ENCODE results near the gene NOTO. TPM values are rescaled to one million over a fixed set of nuclear protein-coding genes. Genes with fewer than 3 reads are reported as not detected.

The NOTO gene
- total RNA-seq, 2 donors from 2014 or later = not detected

DNA sequence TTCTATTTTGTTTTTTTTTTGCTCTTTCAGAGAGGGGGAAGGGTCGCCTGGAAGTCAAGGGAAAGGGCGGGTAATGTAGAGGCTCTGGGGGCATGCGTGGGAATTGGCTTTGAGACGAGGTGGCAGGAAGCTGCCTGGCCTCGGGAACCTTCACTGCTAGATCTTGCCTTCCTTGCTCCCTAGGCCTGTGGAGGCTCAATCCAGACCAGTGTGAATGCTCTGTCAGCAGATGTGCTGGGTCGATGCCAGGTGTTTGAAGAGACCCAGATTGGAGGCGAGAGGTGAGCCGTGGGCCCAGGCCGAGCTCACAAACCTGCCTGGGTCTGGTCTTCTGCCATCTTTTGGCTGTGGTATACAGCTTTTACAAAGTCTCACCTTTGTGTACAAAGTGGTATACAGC is 47.3 kb downstream of the NOTO start:
- Mint-ChIP-seq H3K4me3 (no peak overlapping the region), H3K27ac (peak overlapping the region; percentile 89), H3K9me3 (no peaks in the 10 kb centered on the region), H3K4me1 (ENCODE audit: low read depth) (peaks cover 8% of the 10 kb centered on the region), H3K27me3 (ENCODE audit: low read depth) (no peaks in the 10 kb centered on the region), H3K36me3 (ENCODE audit: insufficient read depth in 2 of 2) (peaks cover 21 to 32% of the 10 kb centered on the region in 2 donors)
- DNase-seq (no peak), ATAC-seq (replicated peaks in 1 of 2) (no peak)

DNA sequence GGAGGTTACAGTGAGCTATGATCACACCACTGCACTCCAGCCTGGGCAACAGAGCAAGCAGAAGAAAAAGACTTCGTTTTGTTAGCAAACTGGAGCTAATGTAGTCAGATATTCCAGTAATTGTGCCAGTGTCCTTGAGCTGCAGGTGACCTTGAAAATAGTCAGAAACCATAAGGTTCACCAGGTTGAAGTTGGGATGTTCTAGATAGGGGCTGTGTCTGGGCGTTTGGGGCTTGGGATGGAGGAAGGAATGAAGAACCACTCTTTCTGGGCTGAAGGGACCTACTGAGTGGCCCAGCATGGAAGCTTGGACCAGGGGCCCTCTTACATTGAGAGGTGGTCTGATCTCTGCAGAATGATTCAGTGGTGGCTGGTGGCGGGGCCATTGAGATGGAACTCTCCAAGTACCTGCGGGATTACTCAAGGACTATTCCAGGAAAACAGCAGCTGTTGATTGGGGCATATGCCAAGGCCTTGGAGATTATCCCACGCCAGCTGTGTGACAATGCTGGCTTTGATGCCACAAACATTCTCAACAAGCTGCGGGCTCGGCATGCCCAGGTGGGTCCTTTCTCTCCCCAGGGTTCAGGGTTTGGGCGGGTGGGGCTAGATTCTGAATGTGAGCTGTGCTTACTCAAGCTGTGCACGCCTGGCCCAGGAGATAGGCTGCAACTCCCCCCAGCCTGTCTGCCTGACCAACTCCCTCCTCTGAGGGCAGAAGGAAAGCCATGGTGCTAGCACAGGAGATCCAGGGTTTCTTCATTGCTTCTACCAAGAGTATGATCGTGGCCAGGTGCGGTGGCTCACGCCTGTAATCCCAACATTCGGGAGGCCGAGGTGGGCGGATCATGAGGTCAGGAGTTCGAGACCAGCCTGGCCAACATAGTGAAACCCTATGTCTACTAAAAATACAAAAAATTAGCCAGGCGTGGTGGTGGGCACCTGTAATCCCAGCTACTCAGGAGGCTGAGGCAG is 48.8 kb downstream of the NOTO start:
- ATAC-seq (replicated peaks in 1 of 2) (no peak), DNase-seq (no peak)
- H3K9me3 Mint-ChIP-seq = no peaks in the 10 kb centered on the region
- no peak overlapping the region for H3K4me3 Mint-ChIP-seq
- peaks cover 5% of the 10 kb centered on the region for H3K4me1 Mint-ChIP-seq (ENCODE audit: low read depth)
- H3K27me3 Mint-ChIP-seq (ENCODE audit: low read depth) = no peaks in the 10 kb centered on the region
- no peak overlapping the region for H3K27ac Mint-ChIP-seq
- H3K36me3 Mint-ChIP-seq (ENCODE audit: insufficient read depth in 2 of 2) = peaks cover 14 to 27% of the 10 kb centered on the region in 2 donors

DNA sequence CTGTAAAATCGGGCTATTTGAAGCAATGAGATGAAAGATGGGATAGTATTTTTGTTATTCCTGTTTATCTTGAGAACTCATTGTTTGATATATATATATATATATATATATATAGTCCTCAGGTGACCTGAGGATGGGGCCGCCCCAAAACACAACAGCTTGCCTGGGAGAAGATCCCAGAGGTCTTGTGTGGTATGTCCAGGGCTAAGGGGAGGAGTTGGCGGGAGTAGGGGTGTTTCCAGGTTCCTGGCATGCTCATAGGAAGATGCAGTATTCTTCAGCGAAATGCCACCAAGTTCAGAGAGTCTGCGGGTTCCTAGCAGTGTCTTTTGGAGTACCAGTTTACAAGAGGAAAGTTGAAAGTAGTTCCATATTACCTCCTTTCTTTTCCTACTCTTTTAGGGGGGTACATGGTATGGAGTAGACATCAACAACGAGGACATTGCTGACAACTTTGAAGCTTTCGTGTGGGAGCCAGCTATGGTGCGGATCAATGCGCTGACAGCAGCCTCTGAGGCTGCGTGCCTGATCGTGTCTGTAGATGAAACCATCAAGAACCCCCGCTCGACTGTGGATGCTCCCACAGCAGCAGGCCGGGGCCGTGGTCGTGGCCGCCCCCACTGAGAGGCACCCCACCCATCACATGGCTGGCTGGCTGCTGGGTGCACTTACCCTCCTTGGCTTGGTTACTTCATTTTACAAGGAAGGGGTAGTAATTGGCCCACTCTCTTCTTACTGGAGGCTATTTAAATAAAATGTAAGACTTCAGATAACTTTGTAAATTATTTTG is 50.1 kb downstream of the NOTO start:
- DNase-seq (no peak), ATAC-seq (replicated peaks in 1 of 2) (no peak)
- Mint-ChIP-seq H3K9me3 (no peaks in the 10 kb centered on the region), H3K4me3 (no peak overlapping the region), H3K27me3 (ENCODE audit: low read depth) (no peaks in the 10 kb centered on the region), H3K27ac (no peak overlapping the region), H3K36me3 (ENCODE audit: insufficient read depth in 2 of 2) (peaks cover 8 to 18% of the 10 kb centered on the region in 2 donors), H3K4me1 (ENCODE audit: low read depth) (no peaks in the 10 kb centered on the region)

DNA sequence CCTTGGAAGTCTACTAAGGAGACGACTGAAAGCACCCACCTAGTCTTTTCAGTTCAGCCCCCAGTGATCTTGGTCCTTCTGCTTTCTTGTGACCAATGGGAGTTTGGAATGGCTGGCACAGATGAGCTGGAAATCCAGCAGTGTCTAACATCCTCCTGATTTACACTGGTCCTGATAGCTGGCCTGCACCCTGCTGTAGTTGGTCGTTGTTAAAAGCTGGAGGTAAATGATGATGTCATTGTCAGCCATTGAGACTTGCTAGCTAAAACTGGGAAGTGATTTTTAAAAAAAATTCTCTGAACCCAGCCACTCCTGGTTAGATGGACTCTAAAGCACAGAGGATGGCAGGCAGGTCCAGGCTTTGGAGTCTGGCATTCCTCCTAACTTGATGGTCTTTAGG is 51.0 kb downstream of the NOTO start:
- DNase-seq = no peak
- Mint-ChIP-seq H3K4me3 (no peak overlapping the region), H3K27ac (no peak overlapping the region), H3K36me3 (ENCODE audit: insufficient read depth in 2 of 2) (peaks cover 4 to 14% of the 10 kb centered on the region in 2 donors), H3K4me1 (ENCODE audit: low read depth) (no peaks in the 10 kb centered on the region), H3K9me3 (no peaks in the 10 kb centered on the region), H3K27me3 (ENCODE audit: low read depth) (no peaks in the 10 kb centered on the region)
- ATAC-seq (replicated peaks in 1 of 2) = no peak

DNA sequence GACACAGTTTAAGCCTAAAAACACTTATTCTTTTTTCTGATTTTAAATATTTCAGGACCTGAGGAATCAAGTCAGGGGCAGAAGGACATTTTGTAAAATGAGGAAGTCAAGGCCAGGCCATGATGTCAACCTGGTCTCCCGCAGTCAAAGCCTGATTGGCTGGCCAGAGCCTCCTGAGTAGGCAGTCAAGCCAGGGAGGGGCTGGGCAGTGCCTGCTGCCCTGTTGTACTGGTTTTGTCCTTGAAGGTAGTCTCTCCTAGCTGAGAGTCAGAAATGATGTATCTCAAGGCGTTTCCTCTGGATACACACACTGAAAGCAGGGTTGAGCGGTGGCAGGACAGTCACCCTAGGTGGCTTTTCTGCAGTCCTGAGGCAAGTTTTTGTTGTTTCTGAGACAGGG is 51.5 kb downstream of the NOTO start:
- DNase-seq (no peak), ATAC-seq (replicated peaks in 1 of 2) (no peak)
- H3K27ac Mint-ChIP-seq = no peak overlapping the region
- no peaks in the 10 kb centered on the region for H3K9me3 Mint-ChIP-seq
- H3K36me3 Mint-ChIP-seq (ENCODE audit: insufficient read depth in 2 of 2) = peaks cover 4 to 12% of the 10 kb centered on the region in 2 donors
- H3K4me3 Mint-ChIP-seq = no peak overlapping the region
- H3K27me3 Mint-ChIP-seq (ENCODE audit: low read depth) = no peaks in the 10 kb centered on the region
- H3K4me1 Mint-ChIP-seq (ENCODE audit: low read depth) = no peaks in the 10 kb centered on the region

DNA sequence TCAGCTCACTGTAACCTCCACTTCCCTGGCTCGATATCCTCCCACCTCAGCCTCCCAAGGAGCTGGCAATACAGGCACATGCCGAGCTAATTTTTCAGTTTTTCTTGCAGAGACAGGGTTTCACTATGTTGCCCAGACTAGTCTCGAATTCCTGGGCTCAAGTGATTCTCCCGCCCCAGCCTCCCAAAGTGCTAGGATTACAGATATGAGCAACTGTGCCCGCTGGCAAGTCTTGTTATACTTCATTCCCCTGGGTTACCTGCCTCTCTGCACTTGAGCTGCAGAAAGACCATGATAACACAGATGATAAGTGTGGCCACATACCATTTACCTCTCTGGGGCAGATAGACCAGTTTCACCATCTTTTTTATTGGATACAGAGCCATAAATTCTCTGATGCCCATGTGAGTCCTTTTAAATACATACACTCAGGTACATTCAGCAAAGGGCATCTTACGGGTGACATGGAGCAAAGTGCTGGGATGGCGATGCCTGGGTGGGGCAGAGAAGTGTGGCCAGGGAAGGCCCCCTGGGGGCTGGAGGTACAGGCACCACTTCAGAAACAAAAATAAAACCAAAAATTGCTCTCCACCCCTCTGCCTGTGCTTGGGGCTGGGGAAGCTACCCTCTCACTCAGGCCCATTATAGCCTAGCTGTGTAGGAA is 52.1 kb downstream of the NOTO start:
- H3K27ac Mint-ChIP-seq = no peak overlapping the region
- ATAC-seq (replicated peaks in 1 of 2) = no peak
- H3K36me3 Mint-ChIP-seq (ENCODE audit: insufficient read depth in 2 of 2) = peaks cover 3 to 11% of the 10 kb centered on the region in 2 donors

DNA sequence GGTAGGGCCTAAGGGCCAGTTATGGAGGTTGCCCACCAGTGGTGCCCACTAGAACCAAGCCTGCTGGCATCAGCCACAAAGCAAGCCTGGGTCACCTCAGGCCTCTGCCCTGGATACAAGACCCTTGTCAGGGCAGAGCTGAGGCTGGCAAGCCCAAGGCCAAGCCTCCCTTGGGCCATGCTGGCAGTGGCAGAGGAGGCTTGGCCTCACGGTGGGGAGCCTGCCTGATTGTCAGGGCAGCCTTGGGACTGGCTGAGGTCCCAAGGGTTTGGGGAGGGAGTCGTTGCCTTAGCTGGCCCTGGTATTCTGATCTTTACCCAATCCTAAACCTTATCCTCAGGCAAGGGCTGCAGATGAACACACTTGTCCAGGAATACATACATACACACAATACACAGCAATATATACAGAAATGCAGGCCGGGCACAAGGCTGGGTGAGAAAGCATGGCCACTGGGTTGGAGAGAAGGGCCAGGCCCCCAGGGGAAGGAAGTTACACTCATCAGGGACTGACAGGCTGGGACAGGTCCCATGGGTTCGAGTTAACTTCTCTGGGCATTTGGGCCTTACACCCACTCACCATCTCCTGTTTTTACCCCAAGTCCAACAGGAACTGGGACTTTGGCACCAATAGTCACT is 52.8 kb downstream of the NOTO start:
- no peak overlapping the region for H3K27ac Mint-ChIP-seq
- DNase-seq = no peak
- no peaks in the 10 kb centered on the region for H3K4me1 Mint-ChIP-seq (ENCODE audit: low read depth)
- H3K4me3 Mint-ChIP-seq = no peak overlapping the region
- H3K9me3 Mint-ChIP-seq = no peaks in the 10 kb centered on the region
- peaks cover 0 to 4% of the 10 kb centered on the region in 2 donors for H3K36me3 Mint-ChIP-seq (ENCODE audit: insufficient read depth in 2 of 2)
- H3K27me3 Mint-ChIP-seq (ENCODE audit: low read depth) = no peaks in the 10 kb centered on the region
- no peak for ATAC-seq (replicated peaks in 1 of 2)

More for the DNA sequence above, 52.1 kb downstream of the NOTO start:
- H3K27me3 Mint-ChIP-seq (ENCODE audit: low read depth) = no peaks in the 10 kb centered on the region
- no peaks in the 10 kb centered on the region for H3K4me1 Mint-ChIP-seq (ENCODE audit: low read depth)
- H3K4me3 Mint-ChIP-seq = no peak overlapping the region
- DNase-seq = no peak
- no peaks in the 10 kb centered on the region for H3K9me3 Mint-ChIP-seq

DNA sequence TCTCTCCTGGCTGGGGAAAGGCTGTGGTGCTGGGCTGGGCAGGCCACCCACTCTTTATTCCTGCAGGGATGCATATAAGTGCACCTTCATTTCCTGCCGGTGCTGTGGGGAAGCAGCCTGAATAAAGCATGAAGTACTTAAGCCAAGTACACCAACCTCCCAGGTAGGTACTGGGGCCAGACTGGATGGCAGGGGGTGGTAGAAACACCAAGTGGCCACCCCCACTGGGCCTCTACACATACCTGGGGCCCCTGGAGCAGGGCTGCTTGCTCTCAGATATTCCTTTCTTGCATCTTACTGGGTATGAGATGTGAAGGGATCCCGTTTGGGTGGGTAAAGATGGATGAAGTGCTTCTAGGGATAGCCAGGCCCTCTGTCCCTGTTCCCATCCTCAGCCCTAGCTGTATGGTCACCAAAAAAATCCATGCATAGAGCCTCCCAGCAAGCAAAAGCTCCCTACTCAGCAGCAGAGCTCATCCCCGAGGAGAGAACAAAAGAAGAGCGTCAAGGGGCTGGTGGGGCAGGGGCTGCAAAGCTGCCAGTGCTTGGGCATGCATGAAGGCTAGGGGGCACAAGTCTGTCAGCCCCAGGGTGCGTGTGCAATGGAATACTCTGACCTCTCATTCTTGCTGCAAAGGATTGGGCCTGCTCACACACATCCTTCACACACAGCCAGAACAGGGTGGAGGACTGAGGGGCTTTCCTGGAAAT is 53.7 kb downstream of the NOTO start:
- no peaks in the 10 kb centered on the region for H3K4me1 Mint-ChIP-seq (ENCODE audit: low read depth)
- H3K27me3 Mint-ChIP-seq (ENCODE audit: low read depth) = no peaks in the 10 kb centered on the region
- no peak for ATAC-seq (replicated peaks in 1 of 2)
- no peak overlapping the region for H3K4me3 Mint-ChIP-seq
- DNase-seq = no peak
- H3K27ac Mint-ChIP-seq = no peak overlapping the region
- peaks cover 0 to 2% of the 10 kb centered on the region in 2 donors for H3K36me3 Mint-ChIP-seq (ENCODE audit: insufficient read depth in 2 of 2)
- H3K9me3 Mint-ChIP-seq = no peaks in the 10 kb centered on the region

DNA sequence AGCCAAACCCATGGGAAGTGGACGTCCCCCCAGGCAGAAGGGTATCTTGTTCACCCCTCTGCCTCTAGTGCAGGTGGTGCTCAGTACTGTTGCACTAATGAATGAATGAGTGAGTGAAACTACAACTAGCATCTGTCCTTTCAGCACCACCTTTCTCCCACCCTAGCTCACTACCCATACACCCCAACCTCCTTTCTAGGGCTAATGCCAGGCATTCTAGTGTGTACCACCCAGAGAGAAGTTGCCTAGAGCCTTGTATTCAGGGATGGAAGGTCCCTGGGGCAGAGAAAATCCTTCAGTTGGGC is 54.2 kb downstream of the NOTO start:
- peaks cover 0 to 2% of the 10 kb centered on the region in 2 donors for H3K36me3 Mint-ChIP-seq (ENCODE audit: insufficient read depth in 2 of 2)
- no peak overlapping the region for H3K4me3 Mint-ChIP-seq
- no peaks in the 10 kb centered on the region for H3K4me1 Mint-ChIP-seq (ENCODE audit: low read depth)
- H3K27ac Mint-ChIP-seq = no peak overlapping the region
- no peaks in the 10 kb centered on the region for H3K9me3 Mint-ChIP-seq
- peak in 1 of 2 donors; percentile 5 for ATAC-seq (replicated peaks in 1 of 2)
- no peaks in the 10 kb centered on the region for H3K27me3 Mint-ChIP-seq (ENCODE audit: low read depth)
- no peak for DNase-seq

DNA sequence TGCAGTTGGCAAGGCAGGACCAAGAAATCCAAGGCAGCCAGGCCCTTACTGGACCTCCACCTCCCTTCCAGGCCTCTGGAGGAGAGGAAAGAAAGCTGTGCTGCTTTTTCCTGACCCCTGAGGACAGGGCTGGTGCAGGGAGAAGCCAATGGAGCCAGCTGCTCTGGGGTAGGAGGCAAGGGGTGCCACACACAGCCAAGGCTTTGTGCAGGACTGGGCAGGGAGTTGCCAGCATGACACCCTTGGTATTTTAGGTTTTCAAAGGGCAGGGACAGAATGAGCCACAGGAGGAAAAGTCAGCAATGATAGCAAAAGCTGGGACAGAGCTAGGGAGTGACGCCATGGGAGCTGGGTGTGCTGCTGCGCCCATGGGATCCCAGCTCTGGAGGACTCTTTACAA is 54.6 kb downstream of the NOTO start:
- H3K4me3 Mint-ChIP-seq = no peak overlapping the region
- peaks cover 0 to 2% of the 10 kb centered on the region in 2 donors for H3K36me3 Mint-ChIP-seq (ENCODE audit: insufficient read depth in 2 of 2)
- ATAC-seq (replicated peaks in 1 of 2) (peak in 1 of 2 donors; percentile 15), DNase-seq (no peak)
- no peaks in the 10 kb centered on the region for H3K27me3 Mint-ChIP-seq (ENCODE audit: low read depth)
- H3K9me3 Mint-ChIP-seq = no peaks in the 10 kb centered on the region
- no peaks in the 10 kb centered on the region for H3K4me1 Mint-ChIP-seq (ENCODE audit: low read depth)
- no peak overlapping the region for H3K27ac Mint-ChIP-seq

DNA sequence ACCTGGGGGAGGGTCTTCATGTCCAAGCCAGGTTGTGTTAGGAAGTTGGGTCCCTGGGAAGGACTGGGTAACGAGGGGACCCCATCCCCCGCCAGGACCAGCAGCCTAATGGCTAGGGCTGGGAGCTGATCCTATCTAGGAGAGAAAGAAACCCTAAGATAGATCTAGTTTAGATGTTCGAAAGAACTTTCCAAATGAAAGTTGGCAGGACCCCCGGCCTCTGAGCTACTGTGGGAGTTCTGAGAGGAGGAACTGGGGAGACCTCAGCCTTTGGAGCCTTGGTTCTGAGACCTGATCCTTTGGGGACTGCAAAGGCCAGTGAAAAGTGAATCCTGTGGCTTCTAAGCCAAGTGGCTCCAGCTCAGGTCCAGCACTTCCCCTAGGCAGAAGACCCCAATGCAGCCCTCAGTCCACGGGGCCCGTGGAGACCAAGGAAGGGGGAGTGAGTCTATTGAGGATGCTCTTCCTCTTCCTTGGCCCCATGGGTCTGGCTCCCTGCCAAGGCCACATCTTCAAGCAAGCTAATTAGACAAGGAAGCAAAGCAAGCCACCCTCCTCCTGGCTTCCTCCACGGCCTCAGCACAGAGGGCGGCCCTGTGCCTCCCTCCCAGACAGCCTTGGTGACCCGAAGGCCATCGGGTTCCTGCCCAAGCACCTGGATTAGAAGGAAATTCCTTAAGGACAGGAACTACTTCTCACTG is 55.2 kb downstream of the NOTO start:
- no peaks in the 10 kb centered on the region for H3K4me1 Mint-ChIP-seq (ENCODE audit: low read depth)
- no peak overlapping the region for H3K4me3 Mint-ChIP-seq
- peaks cover 0 to 2% of the 10 kb centered on the region in 2 donors for H3K36me3 Mint-ChIP-seq (ENCODE audit: insufficient read depth in 2 of 2)
- peak overlapping the region; percentile 14 for H3K27ac Mint-ChIP-seq
- no peaks in the 10 kb centered on the region for H3K27me3 Mint-ChIP-seq (ENCODE audit: low read depth)
- DNase-seq (no peak), ATAC-seq (replicated peaks in 1 of 2) (no peak)
- H3K9me3 Mint-ChIP-seq = no peaks in the 10 kb centered on the region
